Mononuclear cell (primary cell): ENCODE results near the gene COPZ1. TPM values are rescaled to one million over a fixed set of nuclear protein-coding genes. Genes with fewer than 3 reads are reported as not detected.

Experiments used
- H3K27me3 ChIP-seq: 2 replicates; pipeline ENCODE4 v1.6.0; 2011; ENCODE audit warnings: low read length, control low read depth; ENCODE audit not compliant: insufficient read depth
- H3K4me1 ChIP-seq: 2 replicates; pipeline ENCODE4 v1.5.1; 2011; ENCODE audit warnings: mild to moderate bottlenecking, low read length, control low read depth; ENCODE audit not compliant: insufficient read depth
- H3K4me3 ChIP-seq: 2 replicates; pipeline ENCODE4 v1.5.1; 2011; ENCODE audit warnings: mild to moderate bottlenecking, low read length, moderate library complexity
- H3K9me3 ChIP-seq: 2 replicates; pipeline ENCODE4 v1.5.1; 2011; ENCODE audit warnings: low read depth, mild to moderate bottlenecking, control low read depth, low read length
- total RNA-seq: library from RNA; depleted of rRNA; stranded (reverse); fragments of >200 nt; gene quantifications from one replicate; pipeline ENCODE4 v1.2.3, GENCODE V29; 2012

Gene COPZ1
- total RNA-seq, 1 donor: 34.1 TPM

- Histone ChIP-seq H3K4me3 (no peak overlapping the region), H3K27me3 (no peaks in the 10 kb centered on the region), H3K4me1 (peaks cover 90% of the 10 kb centered on the region), H3K9me3 (no peaks in the 10 kb centered on the region)
These were observed 37.4 kb upstream of the COPZ1 start for GRCh38 chr12:54287261-54288157.

GRCh38 chr12:54292083-54292930 lies 32.6 kb upstream of the COPZ1 start:
- no peaks in the 10 kb centered on the region for H3K9me3 ChIP-seq
- peaks cover 97% of the 10 kb centered on the region for H3K4me1 ChIP-seq
- H3K4me3 ChIP-seq: no peak overlapping the region
- H3K27me3 ChIP-seq: no peaks in the 10 kb centered on the region

GRCh38 chr12:54292931-54293241 lies 32.0 kb upstream of the COPZ1 start:
- Histone ChIP-seq H3K4me1 (peaks cover 95% of the 10 kb centered on the region), H3K4me3 (no peak overlapping the region), H3K27me3 (no peaks in the 10 kb centered on the region), H3K9me3 (no peaks in the 10 kb centered on the region)

GRCh38 chr12:54294152-54294952 lies 30.6 kb upstream of the COPZ1 start:
- peaks cover 97% of the 10 kb centered on the region for H3K4me1 ChIP-seq
- peak overlapping the region; percentile 11 for H3K4me3 ChIP-seq
- no peaks in the 10 kb centered on the region for H3K27me3 ChIP-seq

GRCh38 chr12:54294953-54295566 lies 29.9 kb upstream of the COPZ1 start:
- Histone ChIP-seq H3K4me1 (peaks cover 90% of the 10 kb centered on the region), H3K9me3 (no peaks in the 10 kb centered on the region), H3K4me3 (peak overlapping the region; percentile 11), H3K27me3 (no peaks in the 10 kb centered on the region)

More at GRCh38 chr12:54294152-54294952, 30.6 kb upstream of the COPZ1 start:
- no peaks in the 10 kb centered on the region for H3K9me3 ChIP-seq

GRCh38 chr12:54296393-54297099 lies 28.4 kb upstream of the COPZ1 start:
- Histone ChIP-seq H3K4me1 (peaks cover 88% of the 10 kb centered on the region), H3K27me3 (peaks cover 4% of the 10 kb centered on the region), H3K9me3 (no peaks in the 10 kb centered on the region), H3K4me3 (peak overlapping the region; percentile 34)

- peaks cover 88% of the 10 kb centered on the region for H3K4me1 ChIP-seq
- H3K4me3 ChIP-seq: peak overlapping the region; percentile 54
These were observed 26.0 kb upstream of the COPZ1 start for GRCh38 chr12:54298904-54299303.

GRCh38 chr12:54299515-54300224 lies 25.3 kb upstream of the COPZ1 start:
- peaks cover 88% of the 10 kb centered on the region for H3K4me1 ChIP-seq
- H3K9me3 ChIP-seq: no peaks in the 10 kb centered on the region
- peaks cover 9% of the 10 kb centered on the region for H3K27me3 ChIP-seq
- peak overlapping the region; percentile 54 for H3K4me3 ChIP-seq

More at GRCh38 chr12:54298904-54299303, 26.0 kb upstream of the COPZ1 start:
- H3K9me3 ChIP-seq: no peaks in the 10 kb centered on the region
- peaks cover 9% of the 10 kb centered on the region for H3K27me3 ChIP-seq

- Histone ChIP-seq H3K4me3 (peak overlapping the region; percentile 54), H3K4me1 (peaks cover 88% of the 10 kb centered on the region), H3K9me3 (no peaks in the 10 kb centered on the region), H3K27me3 (peaks cover 9% of the 10 kb centered on the region)
These were observed 24.7 kb upstream of the COPZ1 start for GRCh38 chr12:54300225-54300731.

- peaks cover 88% of the 10 kb centered on the region for H3K4me1 ChIP-seq
- peaks cover 9% of the 10 kb centered on the region for H3K27me3 ChIP-seq
- no peaks in the 10 kb centered on the region for H3K9me3 ChIP-seq
- peak within 1 kb of the TSS; percentile 54 for H3K4me3 ChIP-seq
These were observed 24.1 kb upstream of the COPZ1 start, which contains the start of gene NFE2 for GRCh38 chr12:54300732-54301427. Gene NFE2 (minus strand): TSS chr12:54301015. CDS start chr12:54295248, 5,767 bp downstream.

- H3K4me3 ChIP-seq: peak overlapping the region; percentile 54
- H3K4me1 ChIP-seq: peaks cover 88% of the 10 kb centered on the region
- no peaks in the 10 kb centered on the region for H3K9me3 ChIP-seq
- H3K27me3 ChIP-seq: peaks cover 9% of the 10 kb centered on the region
These were observed 23.4 kb upstream of the COPZ1 start for GRCh38 chr12:54301428-54302048.

GRCh38 chr12:54303640-54304039 lies 21.3 kb upstream of the COPZ1 start:
- Histone ChIP-seq H3K9me3 (no peaks in the 10 kb centered on the region), H3K4me3 (peak overlapping the region; percentile 6), H3K27me3 (peaks cover 9% of the 10 kb centered on the region), H3K4me1 (peaks cover 91% of the 10 kb centered on the region)
